ENCODE data around the gene CARMIL1.
"Not testable (repeated sequence)": the region's sequence is repeated elsewhere in the genome, so short reads cannot be mapped to it uniquely, and the experiment has no call there.

CARMIL1 gene

GRCh38 chr6:25583906-25584305 lies 304.7 kb downstream of the CARMIL1 start:
- no CpG with 5 or more reads among the region's 3 CpGs for WGBS (ENCODE audit: extremely low coverage, insufficient coverage, insufficient read length)
- H2BK12ac ChIP-seq (ENCODE audit: low read length) = no peak overlapping the region
- H3K23ac ChIP-seq (ENCODE audit: low read length) = no peak overlapping the region
- no peaks in the 10 kb centered on the region for H3K79me1 ChIP-seq (ENCODE audit: low read length)
- H3K36me3 ChIP-seq (ENCODE audit: control insufficient read depth in 1 of 2, insufficient read depth in 2 of 2, low read length in 2 of 2) = peaks cover 0 to 2% of the 10 kb centered on the region in 2 experiments
- no peaks in the 10 kb centered on the region for H3K9me3 ChIP-seq (ENCODE audit: insufficient read depth, low read depth, low read length)
- no peak overlapping the region for H3K27ac ChIP-seq (ENCODE audit: low read depth, low read length)
- no peak for DNase-seq
- H2AK5ac ChIP-seq (ENCODE audit: low read length) = no peak overlapping the region
- H4K91ac ChIP-seq (ENCODE audit: low read depth, low read length) = no peak overlapping the region
- H3K79me2 ChIP-seq (ENCODE audit: control insufficient read depth, insufficient read depth, low read length, poor library complexity) = no peaks in the 10 kb centered on the region
- H4K8ac ChIP-seq (ENCODE audit: low read depth, low read length) = no peak overlapping the region
- no peak overlapping the region for H3K4me2 ChIP-seq (ENCODE audit: low read length)
- no peak overlapping the region for H4K12ac ChIP-seq (ENCODE audit: low read depth, low read length)
- H3K4me3 ChIP-seq (ENCODE audit: low read depth, low read length) = no peak overlapping the region
- no peak overlapping the region for H3K9ac ChIP-seq (ENCODE audit: low read length)
- H3K14ac ChIP-seq (ENCODE audit: low read length) = no peak overlapping the region
- peaks cover 2 to 4% of the 10 kb centered on the region in 2 experiments for H3K4me1 ChIP-seq (ENCODE audit: control insufficient read depth in 1 of 2, insufficient read depth in 2 of 2, low read length in 2 of 2)
- no peak overlapping the region for H3K18ac ChIP-seq (ENCODE audit: low read length)
- no peaks in the 10 kb centered on the region for H3K27me3 ChIP-seq (ENCODE audit: insufficient read depth, low read length)
- H2BK5ac ChIP-seq (ENCODE audit: low read depth, low read length, poor library complexity) = no peak overlapping the region
- no peak overlapping the region for H3K4ac ChIP-seq (ENCODE audit: low read depth, low read length)
- H2BK120ac ChIP-seq (ENCODE audit: insufficient read depth, low read length, poor library complexity) = no peak overlapping the region
- H2AFZ ChIP-seq (ENCODE audit: insufficient read depth, low read length, poor library complexity) = no peak overlapping the region

DNA sequence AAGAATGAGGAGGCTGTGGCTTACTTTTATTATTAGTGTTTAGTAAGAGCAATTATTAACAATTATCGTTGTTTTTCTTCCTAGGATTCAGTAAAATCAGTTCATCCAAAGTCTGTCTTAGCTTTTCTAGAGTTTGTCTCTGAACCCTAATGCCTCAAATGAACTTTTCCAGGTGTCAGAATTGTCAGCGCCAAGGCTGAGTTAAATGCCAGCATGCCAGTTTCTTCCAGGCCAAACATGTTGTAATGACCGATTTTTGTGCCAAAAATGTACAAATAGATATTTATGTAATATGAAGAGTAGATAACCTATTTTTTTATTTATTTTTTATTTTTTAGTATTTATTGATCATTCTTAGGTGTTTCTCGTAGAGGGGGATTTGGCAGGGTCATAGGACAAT lies 306.1 kb downstream of the CARMIL1 start:
- no peak overlapping the region for H3K27ac ChIP-seq (ENCODE audit: low read depth, low read length)
- no peak overlapping the region for H3K14ac ChIP-seq (ENCODE audit: low read length)
- H2BK12ac ChIP-seq (ENCODE audit: low read length) = no peak overlapping the region
- no peaks in the 10 kb centered on the region for H3K9me3 ChIP-seq (ENCODE audit: insufficient read depth, low read depth, low read length)
- H3K79me2 ChIP-seq (ENCODE audit: control insufficient read depth, insufficient read depth, low read length, poor library complexity) = no peaks in the 10 kb centered on the region
- no peak overlapping the region for H3K23ac ChIP-seq (ENCODE audit: low read length)
- no peak overlapping the region for H2BK5ac ChIP-seq (ENCODE audit: low read depth, low read length, poor library complexity)
- H2AFZ ChIP-seq (ENCODE audit: insufficient read depth, low read length, poor library complexity) = no peak overlapping the region
- no peak overlapping the region for H3K4ac ChIP-seq (ENCODE audit: low read depth, low read length)
- no peak overlapping the region for H4K91ac ChIP-seq (ENCODE audit: low read depth, low read length)
- peaks cover 0 to 3% of the 10 kb centered on the region in 2 experiments for H3K36me3 ChIP-seq (ENCODE audit: control insufficient read depth in 1 of 2, insufficient read depth in 2 of 2, low read length in 2 of 2)
- H4K12ac ChIP-seq (ENCODE audit: low read depth, low read length) = no peak overlapping the region
- no peak overlapping the region for H3K4me2 ChIP-seq (ENCODE audit: low read length)
- H3K27me3 ChIP-seq (ENCODE audit: insufficient read depth, low read length) = no peaks in the 10 kb centered on the region
- no peaks in the 10 kb centered on the region for H3K79me1 ChIP-seq (ENCODE audit: low read length)
- peaks cover 2 to 4% of the 10 kb centered on the region in 2 experiments for H3K4me1 ChIP-seq (ENCODE audit: control insufficient read depth in 1 of 2, insufficient read depth in 2 of 2, low read length in 2 of 2)
- H2AK5ac ChIP-seq (ENCODE audit: low read length) = no peak overlapping the region
- no peak overlapping the region for H4K8ac ChIP-seq (ENCODE audit: low read depth, low read length)
- WGBS (ENCODE audit: extremely low coverage, insufficient coverage, insufficient read length) = no CpG with 5 or more reads among the region's 4 CpGs
- DNase-seq = no peak
- no peak overlapping the region for H3K9ac ChIP-seq (ENCODE audit: low read length)
- H3K4me3 ChIP-seq (ENCODE audit: low read depth, low read length) = no peak overlapping the region
- no peak overlapping the region for H3K18ac ChIP-seq (ENCODE audit: low read length)
- no peak overlapping the region for H2BK120ac ChIP-seq (ENCODE audit: insufficient read depth, low read length, poor library complexity)

DNA sequence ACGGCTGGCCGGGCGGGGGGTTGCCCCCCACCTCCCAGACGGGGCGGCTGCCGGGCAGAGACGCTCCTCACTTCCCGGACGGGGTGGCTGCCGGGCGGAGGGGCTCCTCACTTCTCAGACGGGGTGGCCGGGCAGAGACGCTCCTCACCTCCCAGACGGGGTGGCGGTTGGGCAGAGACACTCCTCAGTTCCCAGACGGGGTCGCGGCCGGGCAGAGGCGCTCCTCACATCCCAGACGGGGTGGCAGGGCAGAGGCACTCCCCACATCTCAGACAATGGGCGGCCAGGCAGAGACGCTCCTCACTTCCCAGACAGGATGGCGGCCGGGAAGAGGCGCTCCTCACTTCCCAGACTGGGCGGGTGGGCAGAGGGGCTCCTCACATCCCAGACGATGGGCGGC lies 306.9 kb downstream of the CARMIL1 start:
- not testable (repeated sequence) for H3K9me3 ChIP-seq (ENCODE audit: insufficient read depth, low read depth, low read length); H2BK5ac ChIP-seq (ENCODE audit: low read depth, low read length, poor library complexity); H3K4me3 ChIP-seq (ENCODE audit: low read depth, low read length); H3K27me3 ChIP-seq (ENCODE audit: insufficient read depth, low read length); H3K4me1 ChIP-seq (ENCODE audit: control insufficient read depth in 1 of 2, insufficient read depth in 2 of 2, low read length in 2 of 2); H3K4me2 ChIP-seq (ENCODE audit: low read length); H3K79me2 ChIP-seq (ENCODE audit: control insufficient read depth, insufficient read depth, low read length, poor library complexity); H3K9ac ChIP-seq (ENCODE audit: low read length); H3K23ac ChIP-seq (ENCODE audit: low read length); H3K18ac ChIP-seq (ENCODE audit: low read length); H2AFZ ChIP-seq (ENCODE audit: insufficient read depth, low read length, poor library complexity); H3K14ac ChIP-seq (ENCODE audit: low read length); H2AK5ac ChIP-seq (ENCODE audit: low read length); H4K8ac ChIP-seq (ENCODE audit: low read depth, low read length); H4K12ac ChIP-seq (ENCODE audit: low read depth, low read length); H3K27ac ChIP-seq (ENCODE audit: low read depth, low read length); H3K79me1 ChIP-seq (ENCODE audit: low read length); H3K36me3 ChIP-seq (ENCODE audit: control insufficient read depth in 1 of 2, insufficient read depth in 2 of 2, low read length in 2 of 2); H3K4ac ChIP-seq (ENCODE audit: low read depth, low read length); H4K91ac ChIP-seq (ENCODE audit: low read depth, low read length); DNase-seq; H2BK12ac ChIP-seq (ENCODE audit: low read length); H2BK120ac ChIP-seq (ENCODE audit: insufficient read depth, low read length, poor library complexity)
- WGBS (ENCODE audit: extremely low coverage, insufficient coverage, insufficient read length) = no CpG with 5 or more reads among the region's 30 CpGs

GRCh38 chr6:25586927-25587326 lies 307.8 kb downstream of the CARMIL1 start:
- Histone ChIP-seq H4K91ac (ENCODE audit: low read depth, low read length) (peak overlapping the region; percentile 53), H3K4me3 (ENCODE audit: low read depth, low read length) (no peak overlapping the region)
- WGBS (ENCODE audit: extremely low coverage, insufficient coverage, insufficient read length) = no CpG with 5 or more reads among the region's 3 CpGs

More at GRCh38 chr6:25586927-25587326, 307.8 kb downstream of the CARMIL1 start:
- H3K79me2 ChIP-seq (ENCODE audit: control insufficient read depth, insufficient read depth, low read length, poor library complexity) = no peaks in the 10 kb centered on the region
- H3K23ac ChIP-seq (ENCODE audit: low read length) = no peak overlapping the region
- H3K79me1 ChIP-seq (ENCODE audit: low read length) = no peaks in the 10 kb centered on the region
- no peak overlapping the region for H3K4me2 ChIP-seq (ENCODE audit: low read length)
- H2BK120ac ChIP-seq (ENCODE audit: insufficient read depth, low read length, poor library complexity) = no peak overlapping the region
- H3K36me3 ChIP-seq (ENCODE audit: control insufficient read depth in 1 of 2, insufficient read depth in 2 of 2, low read length in 2 of 2) = peaks cover 0 to 3% of the 10 kb centered on the region in 2 experiments
- no peak for DNase-seq
- no peak overlapping the region for H2AK5ac ChIP-seq (ENCODE audit: low read length)
- H2AFZ ChIP-seq (ENCODE audit: insufficient read depth, low read length, poor library complexity) = no peak overlapping the region
- H3K4me1 ChIP-seq (ENCODE audit: control insufficient read depth in 1 of 2, insufficient read depth in 2 of 2, low read length in 2 of 2) = peaks cover 2 to 4% of the 10 kb centered on the region in 2 experiments
- H3K14ac ChIP-seq (ENCODE audit: low read length) = no peak overlapping the region
- no peaks in the 10 kb centered on the region for H3K9me3 ChIP-seq (ENCODE audit: insufficient read depth, low read depth, low read length)
- H3K18ac ChIP-seq (ENCODE audit: low read length) = no peak overlapping the region
- no peak overlapping the region for H2BK12ac ChIP-seq (ENCODE audit: low read length)
- H3K9ac ChIP-seq (ENCODE audit: low read length) = no peak overlapping the region
- no peak overlapping the region for H4K12ac ChIP-seq (ENCODE audit: low read depth, low read length)
- no peaks in the 10 kb centered on the region for H3K27me3 ChIP-seq (ENCODE audit: insufficient read depth, low read length)
- H4K8ac ChIP-seq (ENCODE audit: low read depth, low read length) = no peak overlapping the region
- H2BK5ac ChIP-seq (ENCODE audit: low read depth, low read length, poor library complexity) = no peak overlapping the region
- no peak overlapping the region for H3K4ac ChIP-seq (ENCODE audit: low read depth, low read length)
- no peak overlapping the region for H3K27ac ChIP-seq (ENCODE audit: low read depth, low read length)
